H1 (cell line): ENCODE results near the gene SBK1. TPM values are rescaled to one million over a fixed set of nuclear protein-coding genes. Genes with fewer than 3 reads are reported as not detected.

Source experiments
- polyA plus RNA-seq, 7 experiments: library from polyadenylated mRNA; depleted of rRNA in 3 of 7; stranded (reverse) in 5 of 7; unstranded in 2 of 7; fragments of >200 nt in 5 of 7; fragments of 200-250 nt in 2 of 7; gene quantifications; 1 replicate in 5 of 7; 2 replicates in 1 of 7; 4 replicates in 1 of 7; pipeline versions ENCODE4 v1.2.1 to v1.2.3, GENCODE V29; 2011 to 2013; ENCODE audit warnings: missing spikeins in 2 of 7, mixed read lengths in 2 of 7
- total RNA-seq: library from RNA; stranded (reverse); fragmentation: NEBNext Ultra II Directional; extraction: Animal tissue kit (Norgen Biotek cat#: 25700); gene quantifications from 2 replicates; pipeline ENCODE4 v1.2.1, GENCODE V29; 2021
- TF ChIP-seq, protein P1 (sequence below): IDR thresholded peaks from 2 replicates; pipeline ENCODE4 v1.6.1; 2011; ENCODE audit warnings: low read depth, mild to moderate bottlenecking, low read length; ENCODE audit not compliant: insufficient read depth

Gene SBK1
- total and polyA plus RNA-seq, 2 of the 8 experiments (the other 6 are each of a cell fraction or from before 2014, with no cell fraction given) = 18.2 to 73.9 TPM

DNA sequence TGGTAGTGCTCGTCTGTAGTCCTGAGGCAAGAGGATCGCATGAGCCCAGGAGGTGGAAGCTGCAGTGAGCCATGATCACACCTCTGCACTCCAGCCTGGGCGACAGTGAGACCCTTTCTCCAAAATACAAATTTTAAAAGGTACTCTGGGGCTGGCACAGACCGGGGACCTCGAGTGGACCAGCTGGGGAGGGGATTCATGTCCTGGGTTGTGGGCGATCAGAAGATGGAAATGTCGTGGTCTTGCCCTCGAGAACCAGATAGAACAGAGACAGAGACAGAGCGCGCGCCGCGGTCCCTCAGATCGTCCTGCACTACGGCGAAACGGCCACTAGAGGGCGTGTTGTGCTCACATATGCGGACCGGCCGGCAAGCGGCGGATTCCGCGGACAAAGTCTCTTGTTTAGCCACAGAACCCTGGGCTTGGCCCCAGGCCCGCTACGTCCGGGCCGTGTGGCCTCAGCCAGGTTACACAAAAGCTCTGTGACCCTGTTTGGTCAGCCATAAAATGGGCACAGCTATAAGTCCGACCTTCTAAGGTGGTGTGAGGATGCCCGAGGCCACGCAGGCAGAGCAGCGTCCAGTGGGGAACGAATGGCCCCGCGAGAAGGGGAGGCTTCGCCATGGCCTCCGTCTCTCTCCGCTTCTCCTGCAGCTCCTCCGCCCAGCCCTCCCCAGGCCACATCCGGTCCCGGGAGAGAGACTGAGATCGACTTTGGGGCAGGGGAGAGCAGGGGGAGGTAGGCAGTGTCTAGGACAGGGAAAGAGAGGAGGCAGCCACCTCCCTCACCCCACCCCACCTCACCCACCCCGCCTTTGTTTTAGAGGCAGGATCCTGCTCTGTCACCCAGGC lies 14.6 kb upstream of the SBK1 start (continued):
- TF ChIP-seq, protein P1, sequence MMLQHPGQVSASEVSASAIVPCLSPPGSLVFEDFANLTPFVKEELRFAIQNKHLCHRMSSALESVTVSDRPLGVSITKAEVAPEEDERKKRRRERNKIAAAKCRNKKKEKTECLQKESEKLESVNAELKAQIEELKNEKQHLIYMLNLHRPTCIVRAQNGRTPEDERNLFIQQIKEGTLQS = no peak
